Keratinocyte (primary cell): ENCODE results near the gene SCUBE1. TPM values are rescaled to one million over a fixed set of nuclear protein-coding genes. Genes with fewer than 3 reads are reported as not detected.

Experiments used
- DNase-seq: peaks from one replicate; pipeline ENCODE4 v3.0.0-alpha.2; 2011; ENCODE audit warnings: low read depth, missing footprints, low spot score
- FAIRE-seq: peaks from 2 replicates; lab custom pipeline; 2011; peaks lifted over from hg19 to GRCh38; lab: Jason Lieb, UNC
- H2AFZ ChIP-seq: 2 replicates; pipeline ENCODE4 v1.6.0; 2012; ENCODE audit warnings: low read length, control low read depth, inconsistent platforms; ENCODE audit not compliant: control insufficient read depth
- H3K27ac ChIP-seq: 2 replicates; pipeline ENCODE4 v1.5.1; 2011; ENCODE audit warnings: low read length; ENCODE audit not compliant: control insufficient read depth, insufficient read depth
- H3K27me3 ChIP-seq: 3 replicates; pipeline ENCODE4 v1.6.0; 2011; ENCODE audit warnings: low read length; ENCODE audit not compliant: control insufficient read depth, insufficient read depth; ENCODE audit errors: extremely low read depth
- H3K36me3 ChIP-seq, 2 experiments: 2 replicates in 1 of 2; 3 replicates in 1 of 2; pipeline ENCODE4 v1.5.1; 2011; ENCODE audit warnings: low read length in 2 of 2, mild to moderate bottlenecking in 1 of 2; ENCODE audit not compliant: control insufficient read depth in 2 of 2, insufficient read depth in 2 of 2; ENCODE audit errors: extremely low read depth in 1 of 2
- H3K4me1 ChIP-seq: 3 replicates; pipeline ENCODE4 v1.5.1; 2011; ENCODE audit warnings: low read length; ENCODE audit not compliant: control insufficient read depth, insufficient read depth; ENCODE audit errors: extremely low read depth
- H3K4me2 ChIP-seq: 3 replicates; pipeline ENCODE4 v1.6.0; 2011; ENCODE audit warnings: low read depth, low read length; ENCODE audit not compliant: control insufficient read depth, insufficient read depth; ENCODE audit errors: extremely low read depth
- H3K4me3 ChIP-seq, 3 experiments: fragments of 200-600 bp in 1 of 3; sonication (generic) in 1 of 3; 2 replicates in 2 of 3; 3 replicates in 1 of 3; pipeline ENCODE4 v1.5.1; 2011 to 2016; ENCODE audit warnings: low read length in 3 of 3, mild to moderate bottlenecking in 3 of 3, control low read depth in 2 of 3, inconsistent platforms in 1 of 3, low read depth in 1 of 3, mixed read lengths in 1 of 3, mixed run types in 1 of 3, moderate library complexity in 1 of 3; ENCODE audit not compliant: control insufficient read depth in 2 of 3, insufficient read depth in 2 of 3; ENCODE audit errors: extremely low read depth in 1 of 3
- H3K79me2 ChIP-seq: 2 replicates; pipeline ENCODE4 v1.6.0; 2012; ENCODE audit warnings: low read length; ENCODE audit not compliant: control insufficient read depth, insufficient read depth
- H3K9ac ChIP-seq: 3 replicates; pipeline ENCODE4 v1.6.0; 2011; ENCODE audit warnings: low read length; ENCODE audit not compliant: control insufficient read depth, insufficient read depth; ENCODE audit errors: extremely low read depth
- H3K9me1 ChIP-seq: 3 replicates; pipeline ENCODE4 v1.6.0; 2011; ENCODE audit warnings: low read length; ENCODE audit not compliant: control insufficient read depth, insufficient read depth; ENCODE audit errors: extremely low read depth
- H3K9me3 ChIP-seq: 2 replicates; pipeline ENCODE4 v1.5.1; 2012; ENCODE audit warnings: low read depth, low read length; ENCODE audit not compliant: control insufficient read depth
- H4K20me1 ChIP-seq: 3 replicates; pipeline ENCODE4 v1.6.0; 2011; ENCODE audit warnings: low read length; ENCODE audit not compliant: control insufficient read depth, insufficient read depth; ENCODE audit errors: extremely low read depth
- CTCF ChIP-seq, 3 experiments: IDR thresholded peaks in 1 of 3; conservative IDR thresholded peaks in 1 of 3; optimal IDR thresholded peaks in 1 of 3; 2 replicates in 2 of 3; 3 replicates in 1 of 3; pipeline versions ENCODE3 to v1.5.1; 2011; ENCODE audit warnings: low read length in 3 of 3, mild to moderate bottlenecking in 3 of 3, moderate library complexity in 2 of 3, control low read depth in 1 of 3, inconsistent platforms in 1 of 3; ENCODE audit not compliant: insufficient read depth in 2 of 3; ENCODE audit errors: extremely low read depth in 1 of 3
- EZH2 ChIP-seq: IDR thresholded peaks from one replicate; pipeline ENCODE4 v1.6.1; 2012; ENCODE audit warnings: inconsistent platforms, mild to moderate bottlenecking, low read length, moderate library complexity
- dilution Hi-C: fragments of 300-500 bp; cut with MboI; formaldehyde crosslinking; loops from one replicate; pipeline ENCODE4 v1.7.0; 2020; ENCODE audit warnings: low sequenced_read_pairs; ENCODE audit not compliant: extremely low pct_ligation_motif_present
- polyA plus RNA-seq, 5 experiments: library from polyadenylated mRNA; depleted of rRNA in 3 of 5; stranded (reverse) in 3 of 5; stranded (forward) in 1 of 5; unstranded in 1 of 5; fragments of >200 nt; gene quantifications; 1 replicate in 1 of 5; 2 replicates in 3 of 5; 3 replicates in 1 of 5; pipeline versions ENCODE4 v1.2.1 to v1.2.3, GENCODE V29; 2011 to 2012; ENCODE audit warnings: missing spikeins in 2 of 5, low read depth in 1 of 5, low replicate concordance in 1 of 5

SCUBE1 gene
- polyA plus RNA-seq, 1 donor (not counting 4 experiments of a cell fraction or from before 2014, with no cell fraction given), result not detected

GRCh38 chr22:43181321-43182076 is 161.7 kb downstream of the SCUBE1 start:
- H3K79me2 ChIP-seq, result peaks cover 31% of the 10 kb centered on the region
- peaks cover 11% of the 10 kb centered on the region for H4K20me1 ChIP-seq
- no peak overlapping the region for H3K4me2 ChIP-seq
- H3K27me3 ChIP-seq, result no peaks in the 10 kb centered on the region
- FAIRE-seq (no peak), DNase-seq (no peak)
- no peak overlapping the region for H3K4me3 ChIP-seq
- H3K27ac ChIP-seq, result no peak overlapping the region
- no peak overlapping the region for H3K9ac ChIP-seq
- H2AFZ ChIP-seq, result no peak overlapping the region
- dilution Hi-C loops, result no loop called here
- TF ChIP-seq CTCF (optimal IDR thresholded peaks at IDR 0.05 in 1 of 3, IDR thresholded peaks at IDR 0.05 in 1 of 3, conservative IDR thresholded peaks at IDR 0.05 in 1 of 3; ENCODE audit: extremely low read depth in 1 of 3, insufficient read depth in 2 of 3, low read length in 3 of 3) (no peak), EZH2 (no peak)
- H3K4me1 ChIP-seq, result peaks cover 20% of the 10 kb centered on the region
- H3K9me3 ChIP-seq, result no peaks in the 10 kb centered on the region
- peaks cover 25 to 33% of the 10 kb centered on the region in 2 experiments for H3K36me3 ChIP-seq
- peaks cover 3% of the 10 kb centered on the region for H3K9me1 ChIP-seq

- H3K27me3 ChIP-seq, result no peaks in the 10 kb centered on the region
- dilution Hi-C loops, result no loop called here
- no peak overlapping the region for H2AFZ ChIP-seq
- peaks cover 19% of the 10 kb centered on the region for H3K4me1 ChIP-seq
- H3K9ac ChIP-seq, result no peak overlapping the region
- H3K36me3 ChIP-seq, result peaks cover 25 to 33% of the 10 kb centered on the region in 2 experiments
- peaks cover 11% of the 10 kb centered on the region for H4K20me1 ChIP-seq
- DNase-seq, result no peak
- H3K4me2 ChIP-seq, result no peak overlapping the region
- TF ChIP-seq CTCF (optimal IDR thresholded peaks at IDR 0.05 in 1 of 3, IDR thresholded peaks at IDR 0.05 in 1 of 3, conservative IDR thresholded peaks at IDR 0.05 in 1 of 3; ENCODE audit: extremely low read depth in 1 of 3, insufficient read depth in 2 of 3, low read length in 3 of 3) (no peak), EZH2 (no peak)
- no peak overlapping the region for H3K27ac ChIP-seq
- no peak for FAIRE-seq
- H3K79me2 ChIP-seq, result peaks cover 23% of the 10 kb centered on the region
- H3K9me1 ChIP-seq, result peaks cover 3% of the 10 kb centered on the region
- H3K4me3 ChIP-seq, result no peak overlapping the region
- no peaks in the 10 kb centered on the region for H3K9me3 ChIP-seq
Measured at GRCh38 chr22:43180670-43181069, 162.5 kb downstream of the SCUBE1 start.
